SK-MEL-5 (cell line): ENCODE data around the gene PRR12. TPM values are rescaled to one million over a fixed set of nuclear protein-coding genes. Genes with fewer than 3 reads are reported as not detected.
A peak's percentile ranks its signal among the peaks of the same experiment; 100 is the strongest.
"Not testable (repeated sequence)": the region's sequence is repeated elsewhere in the genome, so short reads cannot be mapped to it uniquely, and the experiment has no call there.

Experiments
- DNase-seq: peaks from one replicate; pipeline ENCODE4 v3.0.0-alpha.2; 2016; ENCODE audit warnings: low read depth, low spot score
- in situ Hi-C: cut with HindIII; loops from 2 replicates; pipeline ENCODE4 v1.10.0; 2016; ENCODE audit warnings: low sequenced_read_pairs, high pct_unique_total_duplicates, low pct_unique_long_range_greater_than_20kb
- total RNA-seq: library from RNA; depleted of rRNA; stranded (reverse); fragments of >200 nt; shearing (Covaris generic); gene quantifications from 2 replicates; pipeline ENCODE4 v1.2.3, GENCODE V29; 2014

Gene PRR12
- total RNA-seq, 1 experiment from 2014 or later = 0.87 TPM

- in situ Hi-C loops = no loop called here
Measured at GRCh38 chr19:49596954-49597702, 6.1 kb downstream of the PRR12 start.

GRCh38 chr19:49597703-49597974 lies 6.7 kb downstream of the PRR12 start:
- DNase-seq = no peak
- in situ Hi-C loops = no loop called here

More at GRCh38 chr19:49596954-49597702, 6.1 kb downstream of the PRR12 start:
- DNase-seq = no peak

GRCh38 chr19:49599378-49600295 lies 8.7 kb downstream of the PRR12 start:
- in situ Hi-C loops = no loop called here
- DNase-seq = no peak

GRCh38 chr19:49601482-49602038 lies 10.6 kb downstream of the PRR12 start:
- no peak for DNase-seq
- in situ Hi-C loops = no loop called here

- in situ Hi-C loops = no loop called here
- no peak for DNase-seq
Measured at GRCh38 chr19:49602806-49603205, 11.8 kb downstream of the PRR12 start.

- no peak for DNase-seq
- in situ Hi-C loops = no loop called here
Measured at GRCh38 chr19:49605605-49606004, 14.6 kb downstream of the PRR12 start.

GRCh38 chr19:49609499-49610092 lies 18.6 kb downstream of the PRR12 start:
- DNase-seq = no peak
- in situ Hi-C loops = no loop called here

- in situ Hi-C loops = no loop called here
- peak; percentile 26 for DNase-seq
Measured at GRCh38 chr19:49613374-49613773, 22.4 kb downstream of the PRR12 start.

GRCh38 chr19:49614096-49614833 lies 23.3 kb downstream of the PRR12 start:
- in situ Hi-C loops = no loop called here
- no peak for DNase-seq

- no peak for DNase-seq
- in situ Hi-C loops = no loop called here
Measured at GRCh38 chr19:49615861-49616260, 24.9 kb downstream of the PRR12 start.

- no peak for DNase-seq
- in situ Hi-C loops = no loop called here
Measured at GRCh38 chr19:49616532-49616931, 25.6 kb downstream of the PRR12 start.

- no peak for DNase-seq
- in situ Hi-C loops = no loop called here
Measured at GRCh38 chr19:49616945-49617344, 26.0 kb downstream of the PRR12 start.

GRCh38 chr19:49617860-49618259 lies 26.9 kb downstream of the PRR12 start:
- in situ Hi-C loops, DNase-seq: not testable (repeated sequence)

GRCh38 chr19:49624967-49625910 lies 34.3 kb downstream of the PRR12 start:
- DNase-seq = no peak
- in situ Hi-C loops = no loop called here

- in situ Hi-C loops = no loop called here
Measured at GRCh38 chr19:49626226-49626625, 35.2 kb downstream of the PRR12 start.

GRCh38 chr19:49629659-49630058 lies 38.7 kb downstream of the PRR12 start:
- DNase-seq = no peak
- in situ Hi-C loops = no loop called here

More at GRCh38 chr19:49626226-49626625, 35.2 kb downstream of the PRR12 start:
- DNase-seq = no peak
